ENCODE measurements around the gene MVB12B. TPM values are rescaled to one million over a fixed set of nuclear protein-coding genes. Genes with fewer than 3 reads are reported as not detected.

MVB12B gene
- total and polyA plus RNA-seq, 2 donors = 4.4 to 11.5 TPM

DNA sequence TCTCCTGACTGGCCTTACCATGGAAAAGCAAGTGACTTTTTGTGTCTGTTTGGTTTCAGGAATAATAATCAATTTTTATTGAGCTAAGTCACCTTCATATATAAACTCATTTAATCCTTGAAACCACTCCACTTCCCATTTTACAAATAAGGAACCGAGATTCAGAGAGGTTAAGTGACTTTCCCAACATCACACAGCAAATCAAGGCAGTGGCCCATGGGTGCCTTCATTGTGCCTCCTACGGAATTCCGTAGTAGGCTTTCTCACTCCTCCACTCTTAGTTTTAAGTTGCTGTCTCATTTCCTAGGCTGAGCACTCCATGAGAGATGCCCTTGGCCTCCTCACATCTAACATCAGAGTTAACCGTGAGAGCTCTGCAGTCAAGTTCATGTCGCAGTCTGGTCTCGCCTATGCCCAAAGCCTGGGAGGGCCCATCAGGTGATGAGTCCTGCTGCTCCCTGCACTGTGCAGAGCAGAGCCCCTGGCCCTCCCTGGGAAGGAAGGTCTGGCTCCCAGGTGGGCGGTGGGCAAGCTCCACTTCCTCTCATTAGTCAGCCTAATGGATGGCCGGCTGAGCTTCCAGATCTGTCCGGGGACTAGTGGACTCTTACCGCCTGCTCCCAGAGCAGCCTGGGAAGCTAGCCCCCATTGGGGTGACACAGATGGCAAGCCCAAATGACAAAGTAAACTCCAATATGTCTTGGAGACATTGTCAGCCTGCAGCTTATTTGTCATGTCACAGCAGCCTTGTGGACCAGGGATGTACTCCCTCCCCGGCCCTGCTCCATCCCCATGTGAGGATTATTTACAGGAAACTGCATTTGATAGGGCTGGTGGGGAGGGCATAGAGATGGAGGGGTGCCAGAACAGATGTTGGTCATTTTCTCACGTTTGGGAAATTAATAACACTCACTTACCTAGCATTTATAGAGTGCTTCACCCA lies 123.4 kb downstream of the MVB12B start:
- DNase-seq (ENCODE audit: low read depth in 6 of 9, low spot score in 9 of 9) = no peak
- Histone ChIP-seq H3K27me3 (ENCODE audit: control insufficient read depth in 2 of 2, insufficient read depth in 1 of 2, low read length in 1 of 2) (no peaks in the 10 kb centered on the region), H3K4me3 (ENCODE audit: low read length in 2 of 2) (no peak overlapping the region), H3K4me1 (ENCODE audit: control insufficient read depth in 2 of 2, insufficient read depth in 2 of 2, low read length in 2 of 2) (peaks cover 8 to 12% of the 10 kb centered on the region in 2 donors), H3K9me3 (ENCODE audit: control insufficient read depth in 2 of 2, insufficient read depth in 1 of 2, low read length in 1 of 2) (no peaks in the 10 kb centered on the region), H3K36me3 (ENCODE audit: control insufficient read depth in 2 of 2, insufficient read depth in 2 of 2, low read length in 1 of 2) (peaks cover 0 to 3% of the 10 kb centered on the region in 2 donors), H3K27ac (ENCODE audit: low read depth in 1 of 2, low read length in 1 of 2) (no peak overlapping the region)
- WGBS = 98% methylated on average over 12 of the region's 12 CpGs

DNA sequence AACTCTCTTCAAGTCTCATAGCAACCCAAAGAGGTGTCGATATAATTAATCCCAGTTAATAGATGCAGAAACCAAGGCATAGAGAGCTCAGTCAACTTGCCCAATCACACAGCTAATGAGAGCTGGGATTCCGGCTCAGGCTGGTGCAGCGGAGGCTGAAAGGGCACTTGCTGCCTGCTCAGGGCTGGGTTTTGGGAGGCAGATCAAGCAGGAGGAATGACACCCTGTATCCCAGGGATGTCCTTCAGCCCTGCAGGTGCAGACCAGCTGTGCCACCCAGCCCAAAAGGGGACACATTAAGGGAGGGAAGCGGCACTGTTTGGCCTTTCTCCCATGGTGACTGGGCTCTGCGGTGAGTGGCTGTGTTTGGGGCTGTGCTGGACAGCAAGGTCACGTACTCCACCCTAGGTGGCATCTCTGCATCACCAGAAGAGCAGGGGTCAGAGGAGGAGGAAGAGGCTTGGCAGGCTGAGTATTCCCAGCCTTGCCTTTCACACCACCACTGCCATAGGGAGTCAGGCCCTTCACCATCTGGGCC lies 124.1 kb downstream of the MVB12B start:
- peaks cover 8 to 12% of the 10 kb centered on the region in 2 donors for H3K4me1 ChIP-seq (ENCODE audit: control insufficient read depth in 2 of 2, insufficient read depth in 2 of 2, low read length in 2 of 2)
- H3K27ac ChIP-seq (ENCODE audit: low read depth in 1 of 2, low read length in 1 of 2) = no peak overlapping the region
- no peaks in the 10 kb centered on the region for H3K27me3 ChIP-seq (ENCODE audit: control insufficient read depth in 2 of 2, insufficient read depth in 1 of 2, low read length in 1 of 2)
- H3K4me3 ChIP-seq (ENCODE audit: low read length in 2 of 2) = no peak overlapping the region
- H3K36me3 ChIP-seq (ENCODE audit: control insufficient read depth in 2 of 2, insufficient read depth in 2 of 2, low read length in 1 of 2) = peaks cover 0 to 3% of the 10 kb centered on the region in 2 donors
- DNase-seq (ENCODE audit: low read depth in 6 of 9, low spot score in 9 of 9) = no peak
- H3K9me3 ChIP-seq (ENCODE audit: control insufficient read depth in 2 of 2, insufficient read depth in 1 of 2, low read length in 1 of 2) = no peaks in the 10 kb centered on the region
- 98% methylated on average over 6 of the region's 6 CpGs for WGBS

DNA sequence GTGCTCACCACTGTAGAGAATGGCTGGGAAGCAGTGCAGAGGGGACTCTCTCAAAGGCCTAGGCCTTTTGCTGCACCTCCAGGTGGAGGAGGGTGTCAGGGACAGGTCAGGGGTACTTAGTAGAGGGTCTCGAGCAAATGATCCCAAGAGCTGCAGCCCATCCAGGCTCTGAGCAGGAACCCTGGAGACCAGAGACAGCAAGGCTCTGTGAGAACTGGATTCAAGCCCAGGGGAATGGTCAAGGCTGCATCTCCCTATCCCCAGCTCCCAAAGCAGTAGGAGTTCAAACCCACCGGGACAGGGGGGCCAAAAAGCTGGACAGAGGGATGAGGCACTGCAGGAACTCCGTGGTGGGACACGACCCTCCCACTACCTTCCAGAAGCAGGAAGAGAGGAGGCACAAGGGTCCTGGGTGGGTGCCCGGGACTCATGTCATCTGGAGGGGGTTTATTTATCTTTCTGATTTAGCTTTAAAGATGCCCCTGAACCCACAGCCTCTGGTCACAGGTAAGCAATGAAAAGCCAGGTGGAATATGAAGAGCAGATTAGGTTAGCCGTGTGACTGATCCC lies 124.8 kb downstream of the MVB12B start:
- no peaks in the 10 kb centered on the region for H3K27me3 ChIP-seq (ENCODE audit: control insufficient read depth in 2 of 2, insufficient read depth in 1 of 2, low read length in 1 of 2)
- no peak for DNase-seq (ENCODE audit: low read depth in 6 of 9, low spot score in 9 of 9)
- H3K36me3 ChIP-seq (ENCODE audit: control insufficient read depth in 2 of 2, insufficient read depth in 2 of 2, low read length in 1 of 2) = peaks cover 0 to 3% of the 10 kb centered on the region in 2 donors
- H3K27ac ChIP-seq (ENCODE audit: low read depth in 1 of 2, low read length in 1 of 2) = no peak overlapping the region
- whole genome bisulfite sequencing = 95% methylated on average over 6 of the region's 6 CpGs
- no peaks in the 10 kb centered on the region for H3K9me3 ChIP-seq (ENCODE audit: control insufficient read depth in 2 of 2, insufficient read depth in 1 of 2, low read length in 1 of 2)
- H3K4me3 ChIP-seq (ENCODE audit: low read length in 2 of 2) = no peak overlapping the region
- peaks cover 8 to 12% of the 10 kb centered on the region in 2 donors for H3K4me1 ChIP-seq (ENCODE audit: control insufficient read depth in 2 of 2, insufficient read depth in 2 of 2, low read length in 2 of 2)

DNA sequence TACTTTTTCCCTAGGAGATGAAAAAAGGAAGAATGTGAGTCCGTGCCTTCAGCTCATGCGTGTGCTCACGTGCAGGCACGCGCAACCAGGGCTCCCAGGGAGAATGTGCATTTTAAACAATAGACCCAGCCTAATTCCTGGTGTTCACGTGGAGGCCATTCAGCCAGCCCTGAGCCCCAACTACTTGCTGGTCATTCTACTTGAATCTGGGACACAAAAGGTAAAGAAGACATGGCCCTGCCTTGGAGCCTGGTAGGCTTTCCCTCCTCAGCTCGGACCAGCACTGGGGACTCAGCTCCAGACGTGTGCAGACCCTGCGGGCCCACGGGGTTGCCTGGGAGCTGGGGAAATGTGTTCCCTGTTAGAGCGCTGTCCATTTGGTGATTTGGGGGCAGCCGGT lies 125.5 kb downstream of the MVB12B start:
- peaks cover 8 to 12% of the 10 kb centered on the region in 2 donors for H3K4me1 ChIP-seq (ENCODE audit: control insufficient read depth in 2 of 2, insufficient read depth in 2 of 2, low read length in 2 of 2)
- no peaks in the 10 kb centered on the region for H3K9me3 ChIP-seq (ENCODE audit: control insufficient read depth in 2 of 2, insufficient read depth in 1 of 2, low read length in 1 of 2)
- 99% methylated on average over 12 of the region's 12 CpGs for WGBS
- no peak overlapping the region for H3K4me3 ChIP-seq (ENCODE audit: low read length in 2 of 2)
- no peak for DNase-seq (ENCODE audit: low read depth in 6 of 9, low spot score in 9 of 9)
- H3K27ac ChIP-seq (ENCODE audit: low read depth in 1 of 2, low read length in 1 of 2) = no peak overlapping the region
- H3K27me3 ChIP-seq (ENCODE audit: control insufficient read depth in 2 of 2, insufficient read depth in 1 of 2, low read length in 1 of 2) = no peaks in the 10 kb centered on the region
- H3K36me3 ChIP-seq (ENCODE audit: control insufficient read depth in 2 of 2, insufficient read depth in 2 of 2, low read length in 1 of 2) = peaks cover 0 to 6% of the 10 kb centered on the region in 2 donors

DNA sequence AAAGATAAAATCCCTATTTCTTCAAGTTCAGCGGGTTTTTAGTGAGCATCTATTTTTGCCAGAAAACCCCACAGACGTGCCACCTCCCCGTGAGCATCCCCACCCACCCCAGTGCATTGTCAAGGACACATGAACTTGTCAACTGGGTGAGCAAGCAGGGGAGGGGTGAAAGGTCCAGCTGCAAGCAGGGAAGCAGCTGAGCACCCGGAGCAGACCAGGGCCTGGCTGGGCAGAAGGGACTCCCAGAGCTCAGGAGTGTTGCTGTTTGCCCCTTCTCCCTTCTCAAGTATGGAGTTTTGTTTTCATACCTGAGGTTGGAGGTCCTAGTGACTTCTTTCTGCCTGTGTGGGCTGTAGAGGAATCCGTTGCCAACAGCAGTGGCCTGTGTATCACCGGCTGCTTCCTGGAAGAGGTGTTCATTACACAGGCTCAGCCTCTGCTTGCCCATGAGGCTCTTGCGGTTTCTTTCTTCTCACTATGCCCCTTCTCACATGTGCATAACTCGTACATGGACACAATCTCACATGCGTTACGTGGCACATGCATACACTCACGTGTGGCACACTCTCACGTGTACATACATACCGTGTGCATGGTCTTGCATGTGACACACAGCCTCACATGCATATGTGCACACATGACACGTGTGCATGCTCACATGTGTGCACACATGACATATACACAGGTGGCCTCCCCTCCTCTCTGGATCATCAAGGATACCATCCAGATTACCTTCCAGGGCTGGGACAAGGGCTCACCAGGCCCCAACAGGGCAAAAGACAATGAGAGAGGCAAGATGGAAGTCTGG lies 126.7 kb downstream of the MVB12B start:
- 96% methylated on average over 14 of the region's 14 CpGs for WGBS
- Histone ChIP-seq H3K36me3 (ENCODE audit: control insufficient read depth in 2 of 2, insufficient read depth in 2 of 2, low read length in 1 of 2) (peaks cover 0 to 6% of the 10 kb centered on the region in 2 donors), H3K4me3 (ENCODE audit: low read length in 2 of 2) (no peak overlapping the region), H3K27ac (ENCODE audit: low read depth in 1 of 2, low read length in 1 of 2) (no peak overlapping the region), H3K4me1 (ENCODE audit: control insufficient read depth in 2 of 2, insufficient read depth in 2 of 2, low read length in 2 of 2) (peaks cover 8 to 12% of the 10 kb centered on the region in 2 donors), H3K9me3 (ENCODE audit: control insufficient read depth in 2 of 2, insufficient read depth in 1 of 2, low read length in 1 of 2) (no peaks in the 10 kb centered on the region), H3K27me3 (ENCODE audit: control insufficient read depth in 2 of 2, insufficient read depth in 1 of 2, low read length in 1 of 2) (no peaks in the 10 kb centered on the region)
- DNase-seq (ENCODE audit: low read depth in 6 of 9, low spot score in 9 of 9) = no peak

DNA sequence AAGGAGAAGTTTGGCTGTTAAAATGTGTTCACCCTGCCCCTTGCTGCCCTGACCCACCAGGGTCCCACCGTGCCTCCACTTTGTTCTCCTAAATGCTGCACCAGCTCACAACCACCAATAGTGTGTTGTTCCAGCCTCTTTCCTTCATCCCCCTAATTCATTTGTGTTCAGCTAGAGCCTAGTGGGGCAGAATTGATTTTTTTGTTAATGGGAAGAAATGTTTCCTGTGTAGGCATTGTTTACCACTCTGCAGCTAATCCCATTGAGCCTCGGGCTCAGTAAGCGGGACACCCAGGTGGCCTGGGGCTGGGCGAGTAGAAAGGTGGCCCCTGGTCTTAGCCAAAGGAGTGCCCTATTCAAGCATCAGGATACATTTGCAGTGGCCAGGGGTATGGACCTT lies 127.6 kb downstream of the MVB12B start:
- 90% methylated on average over 4 of the region's 4 CpGs for WGBS
- Histone ChIP-seq H3K36me3 (ENCODE audit: control insufficient read depth in 2 of 2, insufficient read depth in 2 of 2, low read length in 1 of 2) (peaks cover 0 to 6% of the 10 kb centered on the region in 2 donors), H3K27me3 (ENCODE audit: control insufficient read depth in 2 of 2, insufficient read depth in 1 of 2, low read length in 1 of 2) (no peaks in the 10 kb centered on the region), H3K4me1 (ENCODE audit: control insufficient read depth in 2 of 2, insufficient read depth in 2 of 2, low read length in 2 of 2) (peaks cover 8 to 9% of the 10 kb centered on the region in 2 donors), H3K9me3 (ENCODE audit: control insufficient read depth in 2 of 2, insufficient read depth in 1 of 2, low read length in 1 of 2) (no peaks in the 10 kb centered on the region), H3K4me3 (ENCODE audit: low read length in 2 of 2) (no peak overlapping the region), H3K27ac (ENCODE audit: low read depth in 1 of 2, low read length in 1 of 2) (no peak overlapping the region)
- DNase-seq (ENCODE audit: low read depth in 6 of 9, low spot score in 9 of 9) = no peak

DNA sequence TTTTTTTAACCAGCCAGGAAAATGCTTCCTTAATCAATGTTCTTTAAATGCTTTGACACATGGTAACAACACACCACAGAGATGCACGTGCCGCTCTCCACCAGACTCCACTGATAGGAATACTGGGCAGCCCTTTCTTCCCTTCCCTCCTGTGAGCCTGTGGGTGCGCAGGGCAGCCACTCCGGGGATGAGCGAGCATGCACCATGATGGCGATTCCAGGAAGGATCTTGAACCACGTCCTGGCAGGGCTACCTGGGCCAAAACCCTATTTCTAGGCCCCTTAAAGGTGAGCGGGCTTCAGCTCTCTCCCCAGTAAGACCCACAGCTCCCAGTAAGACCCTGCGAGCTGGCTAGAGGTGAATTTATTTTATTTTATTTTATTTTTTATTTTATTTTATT lies 128.2 kb downstream of the MVB12B start:
- H3K36me3 ChIP-seq (ENCODE audit: control insufficient read depth in 2 of 2, insufficient read depth in 2 of 2, low read length in 1 of 2) = peaks cover 0 to 6% of the 10 kb centered on the region in 2 donors
- H3K27ac ChIP-seq (ENCODE audit: low read depth in 1 of 2, low read length in 1 of 2) = no peak overlapping the region
- no peaks in the 10 kb centered on the region for H3K9me3 ChIP-seq (ENCODE audit: control insufficient read depth in 2 of 2, insufficient read depth in 1 of 2, low read length in 1 of 2)
- no peak overlapping the region for H3K4me3 ChIP-seq (ENCODE audit: low read length in 2 of 2)
- no peaks in the 10 kb centered on the region for H3K27me3 ChIP-seq (ENCODE audit: control insufficient read depth in 2 of 2, insufficient read depth in 1 of 2, low read length in 1 of 2)
- DNase-seq (ENCODE audit: low read depth in 6 of 9, low spot score in 9 of 9) = no peak
- over 99% methylated on average over 9 of the region's 9 CpGs for WGBS
- peaks cover 8 to 9% of the 10 kb centered on the region in 2 donors for H3K4me1 ChIP-seq (ENCODE audit: control insufficient read depth in 2 of 2, insufficient read depth in 2 of 2, low read length in 2 of 2)

DNA sequence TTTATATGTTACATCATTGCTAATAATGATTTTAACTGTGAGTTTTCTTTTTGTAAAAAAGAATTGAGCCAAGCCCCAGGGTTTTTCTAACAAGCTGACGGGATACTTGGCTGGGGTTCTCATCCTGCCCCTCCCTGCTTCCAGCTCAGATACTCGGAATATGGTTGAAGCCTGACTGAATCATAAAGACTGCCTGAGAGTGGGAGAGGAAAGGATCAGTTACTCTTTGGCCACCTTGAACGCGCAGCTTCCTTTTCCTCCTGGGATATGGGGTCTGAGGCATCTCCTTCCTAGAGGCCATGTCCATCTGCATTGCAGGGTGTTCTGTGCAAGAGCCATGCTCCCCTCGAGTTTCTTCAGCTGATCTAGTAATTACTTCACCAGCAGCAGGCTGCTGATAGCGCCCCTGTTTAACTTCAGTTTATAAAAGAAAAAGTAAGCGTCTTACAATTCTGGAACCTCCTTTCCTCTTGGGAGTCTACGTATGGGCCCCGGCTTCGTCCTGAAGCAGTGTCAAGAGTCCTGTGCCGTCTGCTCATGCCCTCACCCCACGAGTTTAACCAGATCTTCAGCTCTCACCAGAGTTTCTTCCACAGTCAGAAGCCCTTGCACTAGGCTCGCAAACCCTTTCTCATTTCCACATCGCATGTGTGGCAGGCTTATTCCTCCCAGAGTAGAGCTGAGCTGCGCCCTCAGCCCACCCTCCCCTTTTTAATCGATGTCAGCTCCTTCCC lies 130.0 kb downstream of the MVB12B start:
- Histone ChIP-seq H3K4me1 (ENCODE audit: control insufficient read depth in 2 of 2, insufficient read depth in 2 of 2, low read length in 2 of 2) (peaks cover 8 to 9% of the 10 kb centered on the region in 2 donors), H3K27ac (ENCODE audit: low read depth in 1 of 2, low read length in 1 of 2) (no peak overlapping the region), H3K9me3 (ENCODE audit: control insufficient read depth in 2 of 2, insufficient read depth in 1 of 2, low read length in 1 of 2) (no peaks in the 10 kb centered on the region), H3K4me3 (ENCODE audit: low read length in 2 of 2) (no peak overlapping the region), H3K36me3 (ENCODE audit: control insufficient read depth in 2 of 2, insufficient read depth in 2 of 2, low read length in 1 of 2) (peaks cover 0 to 6% of the 10 kb centered on the region in 2 donors), H3K27me3 (ENCODE audit: control insufficient read depth in 2 of 2, insufficient read depth in 1 of 2, low read length in 1 of 2) (no peaks in the 10 kb centered on the region)
- 94% methylated on average over 16 of the region's 16 CpGs for WGBS
- no peak for DNase-seq (ENCODE audit: low read depth in 6 of 9, low spot score in 9 of 9)

All from thymus (tissue), 11 donors.